WERI-Rb-1 (cell line): ENCODE measurements around the gene CLCN3.
"Not testable (repeated sequence)": the region's sequence is repeated elsewhere in the genome, so short reads cannot be mapped to it uniquely, and the experiment has no call there.

Source experiments
- DNase-seq: peaks from one replicate; pipeline ENCODE4 v3.0.0-alpha.2; 2020
- H3K27ac ChIP-seq: fragments of 250-450 bp; sonication (Bioruptor Pico); 2 replicates; pipeline ENCODE4 v1.5.1; 2020; ENCODE audit warnings: mild to moderate bottlenecking, moderate library complexity
- H3K27me3 ChIP-seq: fragments of 250-450 bp; sonication (Bioruptor Pico); 2 replicates; pipeline ENCODE4 v1.5.1; 2021; ENCODE audit warnings: mild to moderate bottlenecking, low read depth, moderate library complexity; ENCODE audit not compliant: insufficient read depth, severe bottlenecking
- H3K36me3 ChIP-seq: fragments of 250-450 bp; sonication (Bioruptor Pico); 2 replicates; pipeline ENCODE4 v1.5.1; 2020; ENCODE audit warnings: mild to moderate bottlenecking, moderate library complexity
- H3K4me3 ChIP-seq: 2 replicates; pipeline ENCODE4 v1.5.1; 2011; ENCODE audit warnings: low read depth, mild to moderate bottlenecking, control low read depth, low read length
- H3K9me3 ChIP-seq: fragments of 250-450 bp; sonication (Bioruptor Pico); 2 replicates; pipeline ENCODE4 v1.5.1; 2021; ENCODE audit warnings: mild to moderate bottlenecking, moderate library complexity; ENCODE audit not compliant: severe bottlenecking
- TF ChIP-seq, protein P1 (sequence below): IDR thresholded peaks from 2 replicates; pipeline ENCODE4 v1.5.1; 2011; ENCODE audit warnings: low read depth, mild to moderate bottlenecking, control low read depth, inconsistent platforms, low read length

Gene CLCN3

DNA sequence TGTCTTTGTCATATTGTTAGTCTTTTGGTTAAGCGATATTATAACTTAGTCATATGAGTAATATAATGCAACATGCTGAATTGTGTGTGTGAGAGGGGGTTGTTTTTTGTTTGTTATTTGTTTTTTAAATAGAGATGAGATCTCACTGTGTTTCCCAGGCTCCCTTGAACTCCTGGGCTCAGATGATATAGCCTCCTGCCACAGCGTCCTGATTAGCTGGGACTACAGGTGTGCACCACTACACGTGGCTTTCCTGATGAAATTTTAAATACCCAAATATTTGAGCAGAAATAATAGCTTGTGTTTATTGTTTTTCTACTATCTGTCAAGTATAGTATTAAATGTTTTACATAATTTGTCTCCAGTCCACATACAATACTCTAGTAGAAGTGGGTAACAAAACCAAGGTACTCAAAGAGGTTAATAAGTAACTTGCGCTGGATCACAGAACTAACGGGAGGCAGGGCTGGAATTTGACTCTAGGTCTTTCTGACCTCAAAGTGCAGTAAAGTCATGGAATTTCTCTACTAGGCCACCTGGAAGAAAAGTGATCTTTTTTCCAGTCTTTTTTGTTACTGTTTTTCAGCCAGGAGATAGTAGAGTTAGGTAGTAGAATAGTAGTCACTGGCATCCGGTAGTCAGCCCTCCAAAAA, 47.8 kb downstream of the CLCN3 start:
- no peak overlapping the region for H3K4me3 ChIP-seq
- DNase-seq, result no peak
- TF ChIP-seq, protein P1, sequence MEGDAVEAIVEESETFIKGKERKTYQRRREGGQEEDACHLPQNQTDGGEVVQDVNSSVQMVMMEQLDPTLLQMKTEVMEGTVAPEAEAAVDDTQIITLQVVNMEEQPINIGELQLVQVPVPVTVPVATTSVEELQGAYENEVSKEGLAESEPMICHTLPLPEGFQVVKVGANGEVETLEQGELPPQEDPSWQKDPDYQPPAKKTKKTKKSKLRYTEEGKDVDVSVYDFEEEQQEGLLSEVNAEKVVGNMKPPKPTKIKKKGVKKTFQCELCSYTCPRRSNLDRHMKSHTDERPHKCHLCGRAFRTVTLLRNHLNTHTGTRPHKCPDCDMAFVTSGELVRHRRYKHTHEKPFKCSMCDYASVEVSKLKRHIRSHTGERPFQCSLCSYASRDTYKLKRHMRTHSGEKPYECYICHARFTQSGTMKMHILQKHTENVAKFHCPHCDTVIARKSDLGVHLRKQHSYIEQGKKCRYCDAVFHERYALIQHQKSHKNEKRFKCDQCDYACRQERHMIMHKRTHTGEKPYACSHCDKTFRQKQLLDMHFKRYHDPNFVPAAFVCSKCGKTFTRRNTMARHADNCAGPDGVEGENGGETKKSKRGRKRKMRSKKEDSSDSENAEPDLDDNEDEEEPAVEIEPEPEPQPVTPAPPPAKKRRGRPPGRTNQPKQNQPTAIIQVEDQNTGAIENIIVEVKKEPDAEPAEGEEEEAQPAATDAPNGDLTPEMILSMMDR, result no peak
- H3K36me3 ChIP-seq, result peaks cover 5% of the 10 kb centered on the region; the same call in 1 of the 2 replicates
- no peak overlapping the region for H3K27ac ChIP-seq
- H3K27me3 ChIP-seq, result no peaks in the 10 kb centered on the region
- H3K9me3 ChIP-seq, result peaks cover 10% of the 10 kb centered on the region

DNA sequence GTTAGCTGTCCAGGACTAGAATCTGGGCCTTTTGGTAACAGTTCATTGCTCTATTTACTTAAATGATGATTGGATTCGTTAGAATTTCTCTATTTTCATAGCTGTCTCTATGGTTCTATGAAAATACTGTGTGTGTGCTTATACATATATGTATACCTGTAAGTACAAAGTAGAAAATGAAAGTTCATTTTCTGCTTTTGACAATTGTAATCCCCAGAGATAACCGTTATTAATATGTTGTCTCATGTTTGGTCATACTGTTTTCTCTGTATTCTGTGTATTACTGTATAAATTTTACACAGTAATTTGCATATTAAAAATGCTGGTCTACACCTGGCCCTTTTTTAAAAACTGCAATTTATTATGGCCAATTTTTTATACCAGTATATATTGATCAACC, 55.4 kb downstream of the CLCN3 start:
- no peaks in the 10 kb centered on the region for H3K27me3 ChIP-seq
- no peak overlapping the region for H3K27ac ChIP-seq
- peaks cover 10% of the 10 kb centered on the region for H3K36me3 ChIP-seq
- DNase-seq, result no peak
- TF ChIP-seq, protein P1, result no peak
- no peak overlapping the region for H3K4me3 ChIP-seq
- H3K9me3 ChIP-seq, result peaks cover under 1% of the 10 kb centered on the region

DNA sequence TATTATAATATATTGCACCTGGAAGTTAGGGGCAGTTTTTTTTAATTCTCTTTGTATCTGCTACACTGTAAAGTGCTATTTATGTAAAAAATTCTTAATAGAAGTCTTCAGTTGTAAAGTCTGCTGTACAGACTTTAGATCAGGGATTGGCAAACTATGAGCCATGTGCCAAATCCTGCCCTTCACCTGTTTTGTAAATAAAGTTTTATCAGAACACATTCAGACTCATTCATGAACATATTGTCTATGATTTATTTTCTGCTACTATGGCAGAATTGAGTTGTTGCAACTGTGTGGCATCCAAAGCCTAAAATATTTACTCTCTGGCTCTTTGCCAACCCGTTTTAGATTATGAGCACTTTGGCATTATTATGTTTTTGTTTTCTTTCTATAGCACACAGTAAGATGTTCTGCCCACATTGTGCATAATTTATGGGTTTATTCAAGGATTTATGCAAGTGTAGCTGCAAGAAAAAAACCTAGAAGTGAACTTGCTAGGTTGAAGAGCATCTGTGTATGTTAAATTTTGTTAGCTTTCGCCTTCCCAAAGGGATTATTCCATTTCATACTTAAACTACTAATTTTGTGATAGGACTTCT, 56.9 kb downstream of the CLCN3 start:
- Histone ChIP-seq H3K9me3 (no peaks in the 10 kb centered on the region), H3K4me3 (no peak overlapping the region), H3K27me3 (no peaks in the 10 kb centered on the region), H3K36me3 (peaks cover 12% of the 10 kb centered on the region), H3K27ac (no peak overlapping the region)
- no peak for DNase-seq
- TF ChIP-seq, protein P1, result no peak

DNA sequence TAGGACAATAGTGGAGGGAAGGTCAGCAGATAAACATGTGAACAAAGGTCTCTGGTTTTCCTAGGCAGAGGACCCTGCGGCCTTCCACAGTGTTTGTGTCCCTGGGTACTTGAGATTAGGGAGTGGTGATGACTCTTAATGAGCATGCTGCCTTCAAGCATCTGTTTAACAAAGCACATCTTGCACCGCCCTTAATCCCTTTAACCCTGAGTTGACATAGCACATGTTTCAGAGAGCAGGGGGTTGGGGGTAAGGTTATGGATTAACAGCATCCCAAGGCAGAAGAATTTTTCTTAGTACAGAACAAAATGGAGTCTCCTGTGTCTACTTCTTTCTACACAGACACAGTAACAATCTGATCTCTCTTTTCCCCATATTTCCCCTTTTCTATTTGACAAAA, 58.1 kb downstream of the CLCN3 start:
- H3K4me3 ChIP-seq, H3K27me3 ChIP-seq, H3K9me3 ChIP-seq, H3K27ac ChIP-seq: not testable (repeated sequence)
- peaks cover 22% of the 10 kb centered on the region for H3K36me3 ChIP-seq
- peak; percentile 45 for DNase-seq

DNA sequence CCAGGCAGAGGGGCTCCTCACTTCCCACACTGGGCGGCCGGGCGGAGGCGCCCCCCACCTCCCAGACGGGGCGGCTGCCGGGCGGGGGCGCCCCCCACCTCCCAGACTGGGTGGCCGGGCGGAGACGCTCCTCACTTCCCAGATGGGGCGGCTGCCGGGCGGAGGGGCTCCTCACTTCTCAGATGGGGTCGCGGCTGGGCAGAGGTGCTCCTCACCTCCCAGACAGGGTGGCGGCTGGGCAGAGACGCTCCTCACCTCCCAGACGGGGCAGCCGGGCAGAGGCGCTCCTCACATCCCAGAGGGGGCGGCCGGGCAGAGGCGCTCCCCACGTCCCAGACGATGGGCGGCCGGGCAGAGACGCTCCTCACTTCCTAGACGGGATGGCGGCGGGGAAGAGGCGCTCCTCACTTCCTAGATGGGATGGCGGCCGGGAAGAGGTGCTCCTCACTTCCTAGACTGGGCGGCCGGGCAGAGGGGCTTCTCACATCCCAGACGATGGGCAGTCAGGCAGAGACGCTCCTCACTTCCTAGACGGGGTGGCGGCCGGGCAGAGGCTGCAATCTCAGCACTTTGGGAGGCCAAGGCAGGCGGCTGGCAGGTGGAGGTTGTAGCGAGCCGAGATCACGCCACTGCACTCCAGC, 58.7 kb downstream of the CLCN3 start:
- DNase-seq, H3K27ac ChIP-seq, H3K9me3 ChIP-seq, H3K27me3 ChIP-seq, H3K4me3 ChIP-seq: not testable (repeated sequence)
- H3K36me3 ChIP-seq, result peaks cover 27% of the 10 kb centered on the region

DNA sequence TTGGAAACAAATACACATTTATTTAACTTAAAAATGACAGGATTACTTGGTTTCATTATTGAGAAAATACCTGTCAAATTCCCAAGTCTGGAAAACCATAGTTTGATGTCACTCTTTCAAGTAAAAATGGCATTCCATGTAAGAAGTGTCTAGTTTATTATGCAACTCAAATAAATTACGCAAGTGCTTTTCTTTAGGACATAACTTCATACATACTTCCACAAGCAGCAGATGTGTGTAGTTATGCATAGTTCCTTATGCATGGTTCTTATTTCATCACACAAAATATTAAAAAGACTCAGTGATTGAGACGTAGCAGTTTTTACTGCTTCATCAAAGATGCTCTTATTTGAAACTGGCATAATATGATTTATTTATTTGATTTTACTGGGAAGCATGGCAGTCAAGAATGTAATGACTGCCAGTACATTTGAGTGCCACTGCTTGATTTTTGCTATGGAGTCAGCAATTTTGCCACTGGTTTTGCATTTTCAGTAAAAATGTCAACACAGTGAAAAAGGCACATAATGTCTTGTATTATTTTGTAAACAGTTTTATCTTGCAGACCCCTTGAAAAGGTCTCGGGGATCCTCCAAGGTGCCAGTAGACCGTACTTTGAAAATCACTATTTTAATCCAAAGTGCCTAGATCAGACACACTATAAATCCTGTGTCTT, 62.1 kb downstream of the CLCN3 start:
- no peak for DNase-seq
- Histone ChIP-seq H3K4me3 (no peak overlapping the region), H3K9me3 (no peaks in the 10 kb centered on the region), H3K36me3 (peaks cover 33% of the 10 kb centered on the region), H3K27ac (no peak overlapping the region), H3K27me3 (no peaks in the 10 kb centered on the region)
- TF ChIP-seq, protein P1, result no peak
